Measurements from ENCODE around the gene DYNC1I1.

DYNC1I1 gene

GRCh38 chr7:96017877-96018276 is 245.5 kb downstream of the DYNC1I1 start:
- no peak for DNase-seq (ENCODE audit: low read depth in 2 of 2)

- peak; percentile 38 to 44 for DNase-seq (ENCODE audit: low read depth in 2 of 2)
These were observed 249.2 kb downstream of the DYNC1I1 start for GRCh38 chr7:96021568-96021967.

DNA sequence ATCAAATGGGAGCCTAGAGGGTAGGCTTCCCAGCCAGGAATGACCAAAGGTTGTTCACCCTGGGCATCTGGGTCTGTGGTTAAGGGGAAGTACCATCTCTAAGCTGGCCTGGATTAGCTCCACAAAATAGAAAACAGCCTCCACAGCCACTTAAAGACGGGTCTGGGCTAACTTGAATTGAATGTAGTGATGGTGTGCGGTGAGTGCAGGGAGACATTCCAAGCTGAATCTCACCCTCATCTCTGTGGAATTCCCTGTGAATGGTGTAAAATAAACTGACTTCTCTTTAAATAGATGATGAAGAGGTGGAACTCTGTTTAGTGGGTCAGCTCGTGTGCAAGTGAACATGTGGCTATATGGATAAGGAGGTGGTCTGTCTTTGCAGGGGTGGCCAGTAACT is 251.0 kb downstream of the DYNC1I1 start:
- DNase-seq (ENCODE audit: low read depth in 2 of 2), result peak; percentile 24 to 25

DNA sequence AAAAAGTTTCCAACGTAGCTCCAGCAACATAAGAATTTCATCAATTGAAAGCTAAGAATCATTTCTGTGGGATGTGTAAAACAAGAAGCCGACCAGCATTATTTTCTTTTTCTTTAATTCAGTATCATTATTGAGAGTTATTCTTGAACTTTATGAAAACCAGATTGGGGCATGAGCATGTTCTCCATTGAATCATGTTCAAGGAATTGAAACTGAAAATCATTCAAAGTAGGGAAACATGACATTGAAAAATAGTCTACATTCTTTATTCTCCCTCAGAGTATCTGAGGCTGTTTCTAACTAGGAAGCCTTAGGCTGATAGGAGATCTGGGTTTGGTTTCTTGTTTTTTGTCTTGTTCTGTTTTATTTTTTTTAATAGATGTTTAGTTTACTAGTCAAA is 253.7 kb downstream of the DYNC1I1 start:
- peak; percentile 44 to 47 for DNase-seq (ENCODE audit: low read depth in 2 of 2)

DNA sequence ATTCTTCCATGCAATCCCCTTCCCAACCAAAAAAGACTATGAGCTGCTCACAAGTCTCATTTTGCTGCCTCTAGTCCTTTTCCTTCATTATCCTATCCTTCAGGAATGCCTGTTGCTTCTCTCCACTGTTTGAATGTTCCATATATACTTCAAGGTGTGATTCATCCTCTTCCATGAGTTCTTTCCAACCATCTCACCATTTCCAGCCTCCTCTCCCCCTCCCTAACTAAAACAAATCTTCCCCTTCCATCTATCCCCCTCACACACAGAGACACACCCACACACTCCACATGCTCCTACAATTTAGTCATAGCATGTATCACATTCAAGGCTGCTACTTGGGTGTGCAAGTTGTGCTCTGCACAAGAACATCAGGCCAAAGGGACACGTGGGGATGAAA is 254.3 kb downstream of the DYNC1I1 start:
- DNase-seq (ENCODE audit: low read depth in 2 of 2), result peak; percentile 63 to 66

- DNase-seq (ENCODE audit: low read depth in 2 of 2), result no peak
These were observed 256.4 kb downstream of the DYNC1I1 start for GRCh38 chr7:96028729-96029128.

DNA sequence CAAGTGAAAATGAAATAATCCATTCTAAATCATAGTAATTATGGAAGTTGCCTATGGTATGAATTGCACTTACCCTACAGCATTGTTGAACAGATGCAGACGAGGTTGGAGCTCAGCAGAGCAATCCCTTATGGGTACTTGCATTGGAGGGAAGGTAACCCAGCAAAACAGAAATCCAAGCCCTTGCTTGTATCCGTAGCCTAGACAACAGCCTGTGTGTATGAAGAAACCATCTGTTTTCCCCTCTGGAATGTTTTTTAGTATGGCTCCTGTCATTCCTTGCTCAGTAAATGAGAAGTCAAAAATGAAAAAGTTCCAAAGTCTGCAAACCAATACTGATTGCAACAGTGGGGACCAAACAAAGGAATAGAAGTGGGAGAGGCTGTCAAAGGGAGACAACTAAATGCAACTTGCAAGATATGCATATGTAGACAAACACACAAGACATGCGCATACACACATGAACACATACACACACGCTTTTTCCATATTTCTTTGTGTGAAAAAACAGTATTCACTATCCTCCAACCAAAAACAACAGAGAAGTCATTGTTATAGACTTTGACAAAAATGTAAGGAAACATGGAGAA is 260.8 kb downstream of the DYNC1I1 start:
- DNase-seq (ENCODE audit: low read depth in 2 of 2), result no peak

GRCh38 chr7:96034940-96035727 is 262.8 kb downstream of the DYNC1I1 start:
- DNase-seq (ENCODE audit: low read depth in 2 of 2), result no peak

GRCh38 chr7:96040250-96040772 is 268.0 kb downstream of the DYNC1I1 start:
- no peak for DNase-seq (ENCODE audit: low read depth in 2 of 2)

GRCh38 chr7:96041171-96041570 is 268.8 kb downstream of the DYNC1I1 start:
- no peak for DNase-seq (ENCODE audit: low read depth in 2 of 2)

GRCh38 chr7:96045181-96045580 is 272.8 kb downstream of the DYNC1I1 start:
- DNase-seq (ENCODE audit: low read depth in 2 of 2), result no peak

- DNase-seq (ENCODE audit: low read depth in 2 of 2), result no peak
These were observed 273.6 kb downstream of the DYNC1I1 start for GRCh38 chr7:96045919-96046318.

DNA sequence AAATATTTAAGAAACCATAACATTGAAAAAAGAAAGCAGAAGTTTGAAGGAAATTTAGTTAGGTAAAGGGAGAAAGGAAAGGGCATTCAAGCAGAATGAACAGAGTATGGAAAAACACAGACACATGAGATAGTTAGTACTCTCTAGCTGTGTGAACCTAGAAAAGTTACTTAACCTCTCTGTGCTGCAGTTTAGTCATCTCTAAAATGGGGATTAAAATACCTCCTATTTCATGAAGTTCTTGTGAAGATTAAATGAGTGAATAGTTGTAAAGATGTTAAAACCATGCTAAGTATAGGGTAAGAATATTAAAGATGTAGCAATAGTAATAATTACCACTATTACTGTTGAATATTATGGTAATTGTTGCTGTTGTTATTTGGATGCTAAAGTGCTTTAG is 279.9 kb downstream of the DYNC1I1 start:
- no peak for DNase-seq (ENCODE audit: low read depth in 2 of 2)

DNA sequence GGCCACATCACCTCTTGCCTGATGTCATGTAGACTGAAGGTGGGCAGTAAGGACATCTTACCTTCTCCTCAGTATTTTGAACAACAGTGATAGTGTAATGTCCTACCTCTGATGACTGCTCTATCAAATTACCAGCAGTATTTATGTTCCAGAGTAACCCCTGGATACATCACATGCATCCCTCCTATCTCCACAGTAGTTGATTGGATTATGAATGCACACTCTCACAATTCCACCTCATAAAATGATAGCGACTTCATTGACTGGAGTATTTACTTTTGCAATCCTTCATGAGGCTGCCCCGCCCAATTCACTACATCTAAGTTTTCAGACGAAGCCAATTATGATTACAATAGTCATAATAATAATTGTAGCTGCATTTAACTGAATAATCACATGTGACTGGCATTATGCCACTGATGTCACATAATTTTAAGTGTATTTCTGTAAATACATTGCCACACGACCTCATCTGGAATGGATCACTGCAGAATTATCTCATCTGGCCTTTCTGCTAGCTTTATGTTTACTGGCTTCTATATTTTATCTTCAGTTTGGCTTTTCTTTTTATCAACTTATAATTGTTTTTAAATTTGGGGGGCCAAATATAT is 280.6 kb downstream of the DYNC1I1 start:
- DNase-seq (ENCODE audit: low read depth in 2 of 2), result no peak

GRCh38 chr7:96055717-96056116 is 283.4 kb downstream of the DYNC1I1 start:
- no peak for DNase-seq (ENCODE audit: low read depth in 2 of 2)

- DNase-seq (ENCODE audit: low read depth in 2 of 2), result no peak
These were observed 286.7 kb downstream of the DYNC1I1 start for GRCh38 chr7:96059075-96059474.

- no peak for DNase-seq (ENCODE audit: low read depth in 2 of 2)
These were observed 288.7 kb downstream of the DYNC1I1 start for GRCh38 chr7:96061009-96061408.

DNA sequence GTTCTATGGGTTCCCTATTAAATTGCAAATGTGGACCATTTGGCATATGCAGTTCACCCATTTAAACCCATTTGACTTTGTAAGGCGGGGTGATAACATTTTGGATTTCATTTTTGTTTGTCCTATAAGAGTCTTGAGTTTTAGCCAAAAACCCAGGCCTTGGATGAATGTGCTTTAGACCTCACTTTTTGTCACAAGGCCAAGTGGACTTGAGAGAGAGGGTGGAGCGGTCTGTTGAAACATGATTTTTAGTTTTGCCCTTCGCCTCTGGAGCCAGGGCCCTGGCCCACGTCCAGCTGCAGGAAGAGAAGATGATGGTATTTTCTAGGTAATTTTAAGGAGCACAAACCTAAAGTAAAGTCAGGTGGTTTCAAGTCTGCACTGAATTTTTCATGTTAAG is 289.5 kb downstream of the DYNC1I1 start:
- no peak for DNase-seq (ENCODE audit: low read depth in 2 of 2)

DNA sequence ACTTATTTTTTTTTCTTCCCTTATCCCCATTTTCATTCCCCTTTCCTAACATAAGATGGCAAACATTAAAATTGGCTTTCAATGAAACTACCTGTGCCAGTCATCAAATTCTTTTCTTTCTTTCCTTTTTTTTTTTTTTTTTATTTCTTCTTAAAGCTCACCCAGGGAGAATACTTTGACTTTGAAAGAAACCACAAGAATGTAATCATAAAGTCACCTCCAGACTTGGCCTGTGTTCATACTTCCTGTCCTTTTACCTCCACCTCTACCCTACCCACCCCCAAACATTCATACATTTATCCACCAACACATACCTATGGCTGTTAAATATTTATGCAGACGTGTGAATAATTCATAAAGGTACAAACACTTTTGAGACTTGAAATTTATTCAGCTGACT is 295.0 kb downstream of the DYNC1I1 start:
- DNase-seq (ENCODE audit: low read depth in 2 of 2), result no peak

DNA sequence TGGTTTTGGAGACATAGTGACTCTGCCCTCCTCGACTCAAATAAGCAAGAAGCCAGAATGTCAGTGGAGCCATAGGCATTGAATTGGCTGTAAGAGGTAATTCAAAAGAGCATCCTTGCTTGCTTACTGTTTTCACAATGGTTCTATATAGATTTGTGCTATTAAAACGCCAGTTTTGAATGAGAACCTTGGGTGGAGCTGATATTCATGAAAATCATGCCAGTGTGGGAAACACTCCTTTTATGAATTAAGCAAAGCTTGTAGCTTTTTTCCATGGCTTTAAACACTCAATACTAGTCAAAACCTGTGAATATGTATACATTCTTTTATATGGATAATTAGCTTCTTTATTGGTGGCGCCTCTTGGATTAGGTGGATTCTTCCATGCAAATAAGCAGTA is 297.0 kb downstream of the DYNC1I1 start:
- DNase-seq (ENCODE audit: low read depth in 2 of 2), result no peak

- no peak for DNase-seq (ENCODE audit: low read depth in 2 of 2)
These were observed 302.5 kb downstream of the DYNC1I1 start for GRCh38 chr7:96074871-96075270.

DNA sequence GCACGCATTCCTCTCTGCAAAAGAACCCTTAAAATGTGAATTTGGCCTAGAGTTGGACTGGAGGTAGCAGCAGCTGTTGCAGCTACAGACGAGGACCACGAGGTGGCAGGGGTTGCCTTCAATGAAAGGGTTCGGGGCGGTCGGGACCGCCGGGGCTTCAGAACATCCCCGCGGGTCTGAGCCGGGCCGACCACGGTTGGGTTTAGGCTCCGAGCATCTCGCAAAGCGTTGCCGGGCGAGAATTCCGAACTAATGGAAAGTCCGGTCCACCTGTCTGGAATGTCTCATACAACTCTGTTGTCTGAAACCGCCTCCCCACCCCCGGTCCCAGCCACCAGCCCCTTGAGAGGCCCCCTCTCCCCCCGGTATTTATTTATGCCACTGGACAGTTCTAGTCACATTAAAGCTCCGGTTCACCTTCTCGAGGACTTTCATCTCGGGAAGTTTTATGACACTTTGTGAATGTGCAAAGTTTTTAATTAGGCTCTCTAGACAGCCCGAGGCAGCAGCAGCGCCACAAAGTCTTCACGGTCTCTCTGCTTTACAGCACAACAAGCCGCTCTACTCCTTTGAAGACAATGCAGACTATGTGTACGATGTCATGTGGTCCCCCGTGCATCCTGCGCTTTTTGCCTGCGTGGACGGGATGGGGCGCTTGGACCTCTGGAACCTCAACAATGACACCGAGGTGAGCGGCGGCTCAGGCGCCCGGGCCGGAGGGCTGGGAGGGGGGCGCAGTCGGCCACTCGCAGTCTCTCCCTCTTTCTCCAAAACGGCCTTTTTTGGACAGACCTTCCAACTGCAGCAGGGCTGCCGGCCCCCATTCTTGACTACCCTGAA is 303.4 kb downstream of the DYNC1I1 start:
- no peak for DNase-seq (ENCODE audit: low read depth in 2 of 2)

All from fibroblast of skin of left biceps (primary cell).